Measurements from ENCODE around the gene TBC1D21.

Gene TBC1D21

GRCh38 chr15:73908822-73909122 is 35.4 kb downstream of the TBC1D21 start:
- DNase-seq (ENCODE audit: low spot score): no peak

GRCh38 chr15:73909651-73910050 is 36.3 kb downstream of the TBC1D21 start:
- DNase-seq (ENCODE audit: low spot score): no peak

- no peak for DNase-seq (ENCODE audit: low spot score)
Observed at GRCh38 chr15:73910522-73911303, 37.3 kb downstream of the TBC1D21 start.

GRCh38 chr15:73912030-73912596 is 38.7 kb downstream of the TBC1D21 start:
- no peak for DNase-seq (ENCODE audit: low spot score)

GRCh38 chr15:73914145-73914544 is 40.8 kb downstream of the TBC1D21 start:
- DNase-seq (ENCODE audit: low spot score): no peak

GRCh38 chr15:73915082-73915481 is 41.7 kb downstream of the TBC1D21 start:
- no peak for DNase-seq (ENCODE audit: low spot score)

GRCh38 chr15:73918784-73919183 is 45.4 kb downstream of the TBC1D21 start:
- no peak for DNase-seq (ENCODE audit: low spot score)

- DNase-seq (ENCODE audit: low spot score): no peak
Observed at GRCh38 chr15:73919706-73920105, 46.3 kb downstream of the TBC1D21 start.

- DNase-seq (ENCODE audit: low spot score): no peak
Observed at GRCh38 chr15:73921254-73921925, 48.0 kb downstream of the TBC1D21 start.

GRCh38 chr15:73922186-73923151 is 49.1 kb downstream of the TBC1D21 start:
- no peak for DNase-seq (ENCODE audit: low spot score)

GRCh38 chr15:73923156-73923487 is 49.8 kb downstream of the TBC1D21 start:
- DNase-seq (ENCODE audit: low spot score): no peak

GRCh38 chr15:73923488-73924164 is 50.3 kb downstream of the TBC1D21 start:
- DNase-seq (ENCODE audit: low spot score): no peak

GRCh38 chr15:73924171-73924921 is 51.0 kb downstream of the TBC1D21 start:
- DNase-seq (ENCODE audit: low spot score): peak; percentile 78

- no peak for DNase-seq (ENCODE audit: low spot score)
Observed at GRCh38 chr15:73925848-73926218, 52.5 kb downstream of the TBC1D21 start.

- peak; percentile 59 for DNase-seq (ENCODE audit: low spot score)
Observed at GRCh38 chr15:73926219-73927002, 53.0 kb downstream of the TBC1D21 start, which contains the start of gene LOXL1. Gene LOXL1, plus strand, starts transcription at chr15:73926462. Its CDS starts 322 bp downstream, at chr15:73926784.

- no peak for DNase-seq (ENCODE audit: low spot score)
Observed at GRCh38 chr15:73927003-73927475, 53.7 kb downstream of the TBC1D21 start.

- no peak for DNase-seq (ENCODE audit: low spot score)
Observed at GRCh38 chr15:73927476-73928240, 54.3 kb downstream of the TBC1D21 start.

- no peak for DNase-seq (ENCODE audit: low spot score)
Observed at GRCh38 chr15:73928241-73928579, 54.8 kb downstream of the TBC1D21 start.

GRCh38 chr15:73928971-73929627 is 55.7 kb downstream of the TBC1D21 start:
- no peak for DNase-seq (ENCODE audit: low spot score)

Measured in kidney capillary endothelial cell (primary cell).